ENCODE measurements around the gene CARNS1. TPM values are rescaled to one million over a fixed set of nuclear protein-coding genes. Genes with fewer than 3 reads are reported as not detected.
A peak's percentile ranks its signal among the peaks of the same experiment; 100 is the strongest.
"Not testable (repeated sequence)": the region's sequence is repeated elsewhere in the genome, so short reads cannot be mapped to it uniquely, and the experiment has no call there.

CARNS1 gene
- total RNA-seq, 3 donors from 2014 or later (not counting 1 experiment from before 2014, with no cell fraction given), result 25.0 to 29.0 (median 25.0) TPM

DNA sequence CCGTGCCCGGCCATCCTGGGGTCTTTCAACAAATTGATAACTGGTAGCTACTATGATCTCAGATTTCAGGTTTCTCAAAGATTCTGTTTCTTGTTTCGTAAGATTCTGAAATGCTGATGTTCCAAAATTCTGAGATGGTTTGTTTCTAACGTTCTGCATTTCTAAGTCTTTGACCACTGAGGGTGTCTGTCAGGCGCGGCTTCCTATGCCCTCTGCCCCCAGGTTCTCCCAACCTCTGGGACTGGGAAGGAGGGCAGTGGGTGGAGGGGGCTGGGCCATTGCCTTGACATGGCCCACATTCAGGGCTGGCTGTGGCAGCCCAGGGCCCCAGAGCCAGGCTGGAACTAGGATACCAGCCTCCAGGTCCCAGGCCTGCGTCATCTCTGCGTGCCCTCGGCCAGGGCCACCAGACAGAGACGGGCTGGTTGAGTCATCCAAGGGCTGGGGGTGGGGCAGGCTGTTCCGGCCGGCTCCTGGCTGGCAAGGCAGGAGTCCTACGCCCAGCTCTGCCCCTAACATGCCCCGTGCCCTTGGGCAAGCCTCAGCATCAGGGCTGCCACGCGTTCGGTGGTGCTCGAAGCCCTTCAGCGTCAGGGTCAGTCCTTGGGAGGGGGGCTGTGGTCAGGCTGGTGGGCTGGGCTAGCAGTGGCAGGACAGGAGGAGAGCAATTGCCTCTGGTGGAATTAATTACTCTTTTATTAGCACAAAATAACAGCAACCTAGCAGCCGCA is 48.4 kb downstream of the CARNS1 start:
- ATAC-seq (no peak), DNase-seq (peak in 1 of 2 donors; percentile 25)
- TF ChIP-seq, protein P1, sequence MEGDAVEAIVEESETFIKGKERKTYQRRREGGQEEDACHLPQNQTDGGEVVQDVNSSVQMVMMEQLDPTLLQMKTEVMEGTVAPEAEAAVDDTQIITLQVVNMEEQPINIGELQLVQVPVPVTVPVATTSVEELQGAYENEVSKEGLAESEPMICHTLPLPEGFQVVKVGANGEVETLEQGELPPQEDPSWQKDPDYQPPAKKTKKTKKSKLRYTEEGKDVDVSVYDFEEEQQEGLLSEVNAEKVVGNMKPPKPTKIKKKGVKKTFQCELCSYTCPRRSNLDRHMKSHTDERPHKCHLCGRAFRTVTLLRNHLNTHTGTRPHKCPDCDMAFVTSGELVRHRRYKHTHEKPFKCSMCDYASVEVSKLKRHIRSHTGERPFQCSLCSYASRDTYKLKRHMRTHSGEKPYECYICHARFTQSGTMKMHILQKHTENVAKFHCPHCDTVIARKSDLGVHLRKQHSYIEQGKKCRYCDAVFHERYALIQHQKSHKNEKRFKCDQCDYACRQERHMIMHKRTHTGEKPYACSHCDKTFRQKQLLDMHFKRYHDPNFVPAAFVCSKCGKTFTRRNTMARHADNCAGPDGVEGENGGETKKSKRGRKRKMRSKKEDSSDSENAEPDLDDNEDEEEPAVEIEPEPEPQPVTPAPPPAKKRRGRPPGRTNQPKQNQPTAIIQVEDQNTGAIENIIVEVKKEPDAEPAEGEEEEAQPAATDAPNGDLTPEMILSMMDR (IDR thresholded peaks at IDR 0.05), result no peak
- Mint-ChIP-seq H3K27ac (peak overlapping the region; percentile 84 to 97), H3K27me3 (ENCODE audit: low read depth in 2 of 2) (no peaks in the 10 kb centered on the region), H3K4me1 (peaks cover 12 to 42% of the 10 kb centered on the region in 2 donors), H3K36me3 (no peaks in the 10 kb centered on the region), H3K9me3 (no peaks in the 10 kb centered on the region), H3K4me3 (peak overlapping the region; percentile 81)
- Histone ChIP-seq H3K4me3 (ENCODE audit: low read length) (peak overlapping the region; percentile 25), H3K27ac (ENCODE audit: low read length) (peak overlapping the region; percentile 85), H3K27me3 (ENCODE audit: control insufficient read depth, insufficient read depth, low read length) (no peaks in the 10 kb centered on the region), H3K4me1 (ENCODE audit: control insufficient read depth, insufficient read depth, low read length) (peaks cover 42% of the 10 kb centered on the region), H3K9me3 (ENCODE audit: control insufficient read depth, insufficient read depth, low read length) (no peaks in the 10 kb centered on the region), H3K36me3 (ENCODE audit: control insufficient read depth, insufficient read depth, low read length) (peaks cover 6% of the 10 kb centered on the region)
- WGBS (ENCODE audit: insufficient coverage), result 91% methylated on average over 20 of the region's 20 CpGs
- intact Hi-C loops (cut with micrococcal nuclease), result loop anchor here (5.0 kb wide), 1 partner anchor 37 kb away; the partner anchor contains the start of gene RPS6KB2

DNA sequence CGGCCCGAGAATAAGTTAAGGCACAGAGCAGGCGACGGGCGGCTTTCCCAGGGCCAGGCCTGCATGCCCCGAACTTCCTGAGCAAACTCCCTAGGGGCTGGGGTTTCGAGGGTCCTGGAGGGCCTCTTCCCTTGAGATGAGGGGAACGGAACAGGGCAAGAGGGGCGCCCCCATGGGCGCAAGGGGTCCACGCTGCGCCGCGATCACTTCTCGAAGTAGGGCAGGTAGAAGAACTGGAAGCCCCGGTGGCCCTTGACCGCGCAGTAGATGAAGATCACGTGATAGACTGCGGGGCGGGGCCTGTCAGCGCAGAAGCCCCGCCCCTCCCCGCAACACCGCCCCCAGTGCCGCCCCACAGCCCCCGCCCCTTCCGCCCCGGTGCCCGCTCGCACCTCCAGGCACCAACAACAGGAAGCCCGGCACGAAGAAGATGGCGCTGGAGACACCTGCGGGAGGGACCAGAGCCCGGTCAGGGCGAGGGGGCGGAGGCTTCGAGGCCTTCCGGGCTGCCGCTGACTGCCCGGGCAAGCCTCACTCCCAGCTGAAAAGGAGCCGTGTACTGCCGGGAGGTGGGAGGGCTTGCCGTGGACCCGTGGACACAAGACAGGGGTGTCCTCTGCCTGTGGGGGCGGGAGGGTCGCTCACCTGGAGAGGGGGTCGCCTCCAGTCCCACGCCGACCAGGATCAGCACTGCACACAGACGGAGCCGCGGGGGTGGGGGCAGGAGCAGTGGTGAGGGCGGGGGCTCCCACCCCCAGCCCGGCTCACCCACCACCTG is 49.1 kb downstream of the CARNS1 start:
- no peaks in the 10 kb centered on the region for H3K27me3 ChIP-seq (ENCODE audit: control insufficient read depth, insufficient read depth, low read length)
- H3K27ac Mint-ChIP-seq, result peak overlapping the region; percentile 84 to 97
- H3K4me3 Mint-ChIP-seq, result peak overlapping the region; percentile 81
- H3K9me3 ChIP-seq (ENCODE audit: control insufficient read depth, insufficient read depth, low read length), result no peaks in the 10 kb centered on the region
- H3K9me3 Mint-ChIP-seq, result no peaks in the 10 kb centered on the region
- peak; percentile 89 to 95 for DNase-seq
- peaks cover 12 to 42% of the 10 kb centered on the region in 2 donors for H3K4me1 Mint-ChIP-seq
- 8% methylated on average over 54 of the region's 56 CpGs for WGBS (ENCODE audit: insufficient coverage)
- H3K4me3 ChIP-seq (ENCODE audit: low read length), result peak overlapping the region; percentile 62
- H3K36me3 ChIP-seq (ENCODE audit: control insufficient read depth, insufficient read depth, low read length), result peaks cover 6% of the 10 kb centered on the region
- TF ChIP-seq, protein P1 (IDR thresholded peaks at IDR 0.05), result no peak
- intact Hi-C loops (cut with micrococcal nuclease), result loop anchor here (5.0 kb wide), 2 partner anchors 37 to 62 kb away; partner anchors contain the start of genes PPP1CA, RPS6KB2 and TBC1D10C
- peaks cover 40% of the 10 kb centered on the region for H3K4me1 ChIP-seq (ENCODE audit: control insufficient read depth, insufficient read depth, low read length)
- peak; percentile 82 to 91 (median 83) for ATAC-seq
- no peaks in the 10 kb centered on the region for H3K36me3 Mint-ChIP-seq
- H3K27me3 Mint-ChIP-seq (ENCODE audit: low read depth in 2 of 2), result no peaks in the 10 kb centered on the region
- peak overlapping the region; percentile 85 for H3K27ac ChIP-seq (ENCODE audit: low read length)

DNA sequence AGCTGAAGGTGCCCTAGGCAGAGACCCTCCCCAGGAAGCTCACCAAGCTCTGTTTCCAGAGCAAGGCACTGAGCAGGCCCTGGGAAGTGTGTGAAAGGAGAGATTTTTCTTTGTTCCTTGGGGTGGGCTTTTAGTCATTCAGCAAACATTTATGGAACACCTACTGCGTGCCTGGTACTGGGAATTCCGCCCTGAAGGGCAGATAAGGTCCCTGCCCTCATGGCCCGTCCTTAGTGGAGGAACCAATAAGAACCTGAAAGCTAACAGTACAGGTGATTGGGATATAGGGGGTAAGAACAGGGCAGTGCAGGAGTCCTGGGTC is 49.7 kb downstream of the CARNS1 start:
- Mint-ChIP-seq H3K4me3 (peak overlapping the region; percentile 81), H3K9me3 (no peaks in the 10 kb centered on the region), H3K4me1 (peaks cover 12 to 37% of the 10 kb centered on the region in 2 donors), H3K36me3 (no peaks in the 10 kb centered on the region), H3K27ac (peak overlapping the region; percentile 84 to 97), H3K27me3 (ENCODE audit: low read depth in 2 of 2) (no peaks in the 10 kb centered on the region)
- DNase-seq, result no peak
- WGBS (ENCODE audit: insufficient coverage), result 72% methylated on average over 3 of the region's 3 CpGs
- TF ChIP-seq, protein P1 (IDR thresholded peaks at IDR 0.05), result no peak
- no peaks in the 10 kb centered on the region for H3K9me3 ChIP-seq (ENCODE audit: control insufficient read depth, insufficient read depth, low read length)
- peak overlapping the region; percentile 62 for H3K4me3 ChIP-seq (ENCODE audit: low read length)
- H3K27me3 ChIP-seq (ENCODE audit: control insufficient read depth, insufficient read depth, low read length), result no peaks in the 10 kb centered on the region
- intact Hi-C loops (cut with micrococcal nuclease), result loop anchor here (5.0 kb wide), 1 partner anchor 63 kb away; the partner anchor contains the start of genes PPP1CA and TBC1D10C
- H3K27ac ChIP-seq (ENCODE audit: low read length), result peak overlapping the region; percentile 83
- no peak for ATAC-seq
- H3K4me1 ChIP-seq (ENCODE audit: control insufficient read depth, insufficient read depth, low read length), result peaks cover 42% of the 10 kb centered on the region
- H3K36me3 ChIP-seq (ENCODE audit: control insufficient read depth, insufficient read depth, low read length), result peaks cover 6% of the 10 kb centered on the region

DNA sequence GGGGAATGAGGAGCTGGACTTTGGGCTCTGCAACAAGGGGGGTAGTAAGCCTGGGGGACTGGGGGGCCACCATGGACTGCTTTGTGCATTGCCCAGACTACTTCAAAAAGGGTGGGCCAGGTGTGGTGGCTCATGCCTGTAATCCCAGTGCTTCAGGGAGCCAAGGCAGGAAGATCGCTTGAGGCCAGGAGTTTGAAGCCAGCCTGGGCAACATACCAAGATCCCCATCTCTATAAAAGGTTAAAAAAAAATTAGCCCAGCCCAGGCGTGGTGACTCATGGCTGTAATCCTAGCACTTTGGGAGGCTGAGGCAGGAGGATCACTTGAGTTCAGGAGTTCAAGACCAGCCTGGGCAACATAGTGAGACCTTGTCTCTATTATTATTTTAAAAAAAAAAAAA is 50.1 kb downstream of the CARNS1 start:
- not testable (repeated sequence) for DNase-seq; ATAC-seq; H3K36me3 ChIP-seq (ENCODE audit: control insufficient read depth, insufficient read depth, low read length); H3K27me3 Mint-ChIP-seq (ENCODE audit: low read depth in 2 of 2); H3K9me3 Mint-ChIP-seq; H3K36me3 Mint-ChIP-seq; H3K27me3 ChIP-seq (ENCODE audit: control insufficient read depth, insufficient read depth, low read length); H3K9me3 ChIP-seq (ENCODE audit: control insufficient read depth, insufficient read depth, low read length)
- intact Hi-C loops (cut with micrococcal nuclease), result loop anchor here (5.0 kb wide), 1 partner anchor 63 kb away; the partner anchor contains the start of genes PPP1CA and TBC1D10C
- 100% methylated on average over 2 of the region's 2 CpGs for WGBS (ENCODE audit: insufficient coverage)
- Mint-ChIP-seq H3K4me1 (peaks cover 12 to 37% of the 10 kb centered on the region in 2 donors), H3K4me3 (peak overlapping the region; percentile 81), H3K27ac (peak overlapping the region; percentile 84 to 97)
- Histone ChIP-seq H3K27ac (ENCODE audit: low read length) (peak overlapping the region; percentile 83), H3K4me1 (ENCODE audit: control insufficient read depth, insufficient read depth, low read length) (peaks cover 42% of the 10 kb centered on the region), H3K4me3 (ENCODE audit: low read length) (peak overlapping the region; percentile 62)
